Mucosa of rectum (tissue), 2 donors: Measurements from ENCODE around the gene CYP39A1.
A peak's percentile ranks its signal among the peaks of the same experiment; 100 is the strongest.

Source experiments
- H3K27ac ChIP-seq, 2 donors: one replicate each; pipeline ENCODE4 v1.7.0; 2013; ENCODE audit warnings: inconsistent platforms in 2 of 2, low read depth in 2 of 2, low read length in 2 of 2
- H3K27me3 ChIP-seq, 2 donors: one replicate each; pipeline ENCODE4 v1.7.0; 2013; ENCODE audit warnings: low read length in 2 of 2; ENCODE audit not compliant: control insufficient read depth in 2 of 2, insufficient read depth in 2 of 2
- H3K36me3 ChIP-seq, 2 donors: one replicate each; pipeline ENCODE4 v1.7.0; 2013; ENCODE audit warnings: low read length in 2 of 2; ENCODE audit not compliant: control insufficient read depth in 2 of 2, insufficient read depth in 2 of 2
- H3K4me1 ChIP-seq, 2 donors: one replicate each; pipeline ENCODE4 v1.7.0; 2013; ENCODE audit warnings: low read length in 2 of 2, mild to moderate bottlenecking in 1 of 2; ENCODE audit not compliant: control insufficient read depth in 2 of 2, insufficient read depth in 2 of 2
- H3K4me3 ChIP-seq, 2 donors: one replicate each; pipeline ENCODE4 v1.7.0; 2013; ENCODE audit warnings: low read length in 2 of 2
- H3K9ac ChIP-seq, 2 donors: one replicate each; pipeline ENCODE4 v1.7.0; 2013; ENCODE audit warnings: low read length in 2 of 2, low read depth in 1 of 2, mild to moderate bottlenecking in 1 of 2
- H3K9me3 ChIP-seq, 2 donors: one replicate each; pipeline ENCODE4 v1.7.0; 2013; ENCODE audit warnings: low read length in 2 of 2; ENCODE audit not compliant: control insufficient read depth in 2 of 2
- donor health status: healthy.
- donor health status: Normal muscosa, but diverticular disease.

Gene CYP39A1

GRCh38 chr6:46528961-46529750 is 123.5 kb downstream of the CYP39A1 start:
- Histone ChIP-seq H3K36me3 (no peaks in the 10 kb centered on the region), H3K4me1 (no peaks in the 10 kb centered on the region), H3K4me3 (no peak overlapping the region), H3K27me3 (no peaks in the 10 kb centered on the region), H3K9me3 (no peaks in the 10 kb centered on the region), H3K27ac (no peak overlapping the region), H3K9ac (no peak overlapping the region)

- H3K9ac ChIP-seq = no peak overlapping the region
- H3K9me3 ChIP-seq = no peaks in the 10 kb centered on the region
- H3K27me3 ChIP-seq = no peaks in the 10 kb centered on the region
- H3K36me3 ChIP-seq = no peaks in the 10 kb centered on the region
- no peaks in the 10 kb centered on the region for H3K4me1 ChIP-seq
- H3K4me3 ChIP-seq = no peak overlapping the region
- no peak overlapping the region for H3K27ac ChIP-seq
Measured at GRCh38 chr6:46526607-46527006, 126.0 kb downstream of the CYP39A1 start.

DNA sequence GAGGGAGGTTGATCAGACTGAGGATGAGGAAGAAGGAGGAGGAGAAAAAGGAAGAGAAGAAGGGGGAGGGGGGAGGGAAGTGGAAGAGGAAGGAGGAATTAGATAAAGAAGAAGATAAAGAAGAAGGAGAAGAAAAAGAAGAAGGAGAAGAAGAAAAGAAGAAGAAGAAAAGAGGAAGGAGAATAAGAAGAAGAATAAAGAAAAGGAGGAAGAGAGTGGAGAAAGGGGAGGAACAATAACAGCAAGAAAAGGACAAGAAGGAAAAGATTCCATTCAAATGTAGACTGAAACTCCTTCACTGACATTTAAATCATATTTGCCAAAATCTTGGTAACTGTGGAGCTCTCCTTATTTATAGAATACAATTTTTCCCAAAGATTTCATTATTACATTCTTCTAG is 127.0 kb downstream of the CYP39A1 start:
- no peak overlapping the region for H3K4me3 ChIP-seq
- H3K27ac ChIP-seq = no peak overlapping the region
- no peak overlapping the region for H3K9ac ChIP-seq
- H3K9me3 ChIP-seq = no peaks in the 10 kb centered on the region
- no peaks in the 10 kb centered on the region for H3K27me3 ChIP-seq
- no peaks in the 10 kb centered on the region for H3K36me3 ChIP-seq
- peaks cover 0 to 3% of the 10 kb centered on the region in 2 donors for H3K4me1 ChIP-seq

DNA sequence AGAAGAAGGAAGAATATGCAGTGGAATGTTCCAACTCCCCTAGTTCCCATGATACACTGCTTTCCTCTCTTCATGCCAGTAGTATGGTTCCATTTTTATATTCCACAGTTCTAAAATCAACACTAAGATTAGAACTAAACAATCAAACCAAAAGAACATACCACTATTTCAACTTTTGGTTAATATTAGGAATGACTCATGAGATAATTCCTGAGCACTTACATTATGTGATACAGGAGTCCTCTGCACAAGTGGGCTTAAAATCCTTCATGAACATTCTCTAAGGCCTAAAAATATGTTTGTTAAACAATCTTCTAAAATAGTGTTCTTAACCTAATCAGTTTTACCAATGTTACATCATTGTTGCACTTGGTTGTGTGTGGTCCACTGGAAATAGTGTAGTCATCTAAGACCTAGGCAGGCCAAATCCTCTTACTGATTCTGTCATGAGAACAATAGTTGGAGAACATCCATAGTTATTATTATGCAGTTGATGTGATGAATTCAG is 131.1 kb downstream of the CYP39A1 start:
- Histone ChIP-seq H3K27me3 (no peaks in the 10 kb centered on the region), H3K4me1 (peaks cover 0 to 10% of the 10 kb centered on the region in 2 donors), H3K27ac (peak overlapping the region in 1 of 2 donors; percentile 70), H3K36me3 (no peaks in the 10 kb centered on the region), H3K9me3 (no peaks in the 10 kb centered on the region), H3K9ac (no peak overlapping the region), H3K4me3 (no peak overlapping the region)

GRCh38 chr6:46517202-46517601 is 135.4 kb downstream of the CYP39A1 start:
- Histone ChIP-seq H3K27me3 (no peaks in the 10 kb centered on the region), H3K4me3 (no peak overlapping the region), H3K4me1 (peaks cover 0 to 10% of the 10 kb centered on the region in 2 donors), H3K9me3 (no peaks in the 10 kb centered on the region), H3K9ac (no peak overlapping the region), H3K36me3 (no peaks in the 10 kb centered on the region), H3K27ac (no peak overlapping the region)

GRCh38 chr6:46513533-46513932 is 139.1 kb downstream of the CYP39A1 start:
- H3K4me1 ChIP-seq = peaks cover 0 to 5% of the 10 kb centered on the region in 2 donors
- H3K27ac ChIP-seq = no peak overlapping the region
- H3K9ac ChIP-seq = no peak overlapping the region
- no peaks in the 10 kb centered on the region for H3K9me3 ChIP-seq
- H3K36me3 ChIP-seq = no peaks in the 10 kb centered on the region
- no peak overlapping the region for H3K4me3 ChIP-seq
- H3K27me3 ChIP-seq = no peaks in the 10 kb centered on the region

DNA sequence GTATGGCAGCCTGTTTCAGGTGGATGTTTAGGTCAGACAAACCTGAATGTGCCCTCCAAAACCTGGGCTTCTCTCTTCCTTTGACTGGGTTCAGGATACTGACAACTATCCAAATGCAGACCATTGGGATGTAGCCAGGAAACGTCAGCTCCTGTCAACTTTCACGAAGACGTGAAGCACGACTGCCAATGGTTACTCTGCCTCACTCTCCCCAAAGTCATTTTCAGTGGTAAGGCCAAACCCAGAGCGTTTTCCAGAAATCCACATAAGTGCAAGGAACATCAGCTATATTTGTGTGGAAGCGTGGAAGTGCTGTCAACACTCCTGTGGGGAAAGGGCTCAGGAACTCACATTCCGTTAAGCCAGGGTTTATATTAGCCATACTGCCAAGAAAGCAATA is 141.3 kb downstream of the CYP39A1 start:
- H3K27me3 ChIP-seq = no peaks in the 10 kb centered on the region
- H3K4me3 ChIP-seq = no peak overlapping the region
- no peak overlapping the region for H3K9ac ChIP-seq
- H3K36me3 ChIP-seq = no peaks in the 10 kb centered on the region
- peak overlapping the region; percentile 41 to 64 for H3K27ac ChIP-seq
- H3K9me3 ChIP-seq = no peaks in the 10 kb centered on the region
- H3K4me1 ChIP-seq = peaks cover 0 to 7% of the 10 kb centered on the region in 2 donors

DNA sequence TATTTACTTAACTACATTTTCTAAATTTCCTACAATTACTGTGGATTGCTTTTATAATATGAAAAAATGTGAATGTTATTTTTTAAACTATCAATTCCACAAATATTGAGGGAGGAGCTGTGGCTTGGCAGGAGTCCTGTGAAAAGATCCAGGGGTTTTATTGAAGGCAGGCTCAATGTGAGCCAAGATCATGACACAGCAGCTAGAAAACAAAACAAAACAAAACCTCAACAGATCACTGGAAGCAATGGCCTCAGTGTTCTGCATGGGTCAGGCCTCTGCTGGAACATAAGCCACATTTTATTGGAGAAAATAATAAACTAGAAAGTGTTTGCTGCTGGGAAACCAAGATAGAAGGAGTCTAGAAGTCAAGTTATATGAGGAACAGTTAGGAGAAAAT is 142.0 kb downstream of the CYP39A1 start:
- Histone ChIP-seq H3K9me3 (no peaks in the 10 kb centered on the region), H3K36me3 (no peaks in the 10 kb centered on the region), H3K4me1 (peaks cover 2 to 7% of the 10 kb centered on the region in 2 donors), H3K27me3 (no peaks in the 10 kb centered on the region), H3K9ac (no peak overlapping the region), H3K27ac (peak overlapping the region; percentile 41 to 64), H3K4me3 (no peak overlapping the region)

- no peaks in the 10 kb centered on the region for H3K36me3 ChIP-seq
- H3K27me3 ChIP-seq = no peaks in the 10 kb centered on the region
- peaks cover 2 to 7% of the 10 kb centered on the region in 2 donors for H3K4me1 ChIP-seq
- no peak overlapping the region for H3K4me3 ChIP-seq
- no peak overlapping the region for H3K9ac ChIP-seq
- H3K27ac ChIP-seq = peak overlapping the region in 1 of 2 donors; percentile 46
- H3K9me3 ChIP-seq = no peaks in the 10 kb centered on the region
Measured at GRCh38 chr6:46509981-46510510, 142.6 kb downstream of the CYP39A1 start.

DNA sequence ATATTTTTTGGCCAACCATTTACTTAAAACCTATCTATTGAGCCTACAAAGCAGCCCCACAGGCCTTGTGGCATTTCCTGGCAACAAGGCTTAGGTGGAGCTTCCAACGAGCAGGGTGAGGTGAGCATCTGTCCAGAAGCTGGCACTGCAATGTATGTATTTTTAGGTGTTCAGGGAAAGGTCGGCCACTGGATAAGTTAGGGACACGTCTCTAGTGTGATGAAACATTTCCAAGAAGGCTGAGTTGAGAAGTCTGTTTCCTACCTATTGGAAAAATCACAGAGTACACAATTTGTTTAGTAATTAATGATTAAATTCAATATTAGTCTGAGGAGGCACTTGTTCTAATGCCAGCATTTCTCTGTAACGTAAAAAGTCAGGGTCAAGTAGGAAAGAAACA is 143.6 kb downstream of the CYP39A1 start:
- peak overlapping the region in 1 of 2 donors; percentile 6 for H3K27ac ChIP-seq
- no peaks in the 10 kb centered on the region for H3K36me3 ChIP-seq
- H3K27me3 ChIP-seq = no peaks in the 10 kb centered on the region
- no peaks in the 10 kb centered on the region for H3K9me3 ChIP-seq
- H3K4me1 ChIP-seq = peaks cover 3 to 7% of the 10 kb centered on the region in 2 donors
- H3K9ac ChIP-seq = no peak overlapping the region
- H3K4me3 ChIP-seq = no peak overlapping the region
